CD4-positive, alpha-beta memory T cell (primary cell): Measurements from ENCODE around the gene PRICKLE1. TPM values are rescaled to one million over a fixed set of nuclear protein-coding genes. Genes with fewer than 3 reads are reported as not detected.
A peak's percentile ranks its signal among the peaks of the same experiment; 100 is the strongest.

Experiments used
- CTCF ChIA-PET: fragments of 350-600 bp; sonication (Branson Sonifier 250); formaldehyde crosslinking; loops from one replicate; lab custom pipeline; 2021; ENCODE audit warnings: inconsistent platforms; ENCODE audit not compliant: partially characterized antibody; lab: Charles Lee
- POLR2A ChIA-PET: fragments of 350-600 bp; sonication (Branson Sonifier 250); formaldehyde crosslinking; loops from one replicate; lab custom pipeline; 2021; ENCODE audit not compliant: partially characterized antibody; lab: Charles Lee
- DNase-seq, 5 donors: peaks; one replicate each; pipeline versions ENCODE4 v3.0.0 to v3.0.0-alpha.2; 2020 to 2022; ENCODE audit warnings: mixed read lengths in 1 of 5
- H3K27ac ChIP-seq: one replicate; pipeline ENCODE4 v1.7.0; 2013; ENCODE audit warnings: low read depth, low read length
- H3K27me3 ChIP-seq: 2 replicates; pipeline ENCODE4 v1.7.0; 2013; ENCODE audit warnings: mild to moderate bottlenecking, low read length, moderate library complexity; ENCODE audit not compliant: insufficient read depth
- H3K36me3 ChIP-seq: 2 replicates; pipeline ENCODE4 v1.7.0; 2013; ENCODE audit warnings: mild to moderate bottlenecking, low read length, moderate library complexity; ENCODE audit not compliant: insufficient read depth
- H3K4me1 ChIP-seq: 2 replicates; pipeline ENCODE4 v1.7.0; 2013; ENCODE audit warnings: mild to moderate bottlenecking, low read length, moderate library complexity; ENCODE audit not compliant: insufficient read depth
- H3K4me3 ChIP-seq, 2 donors: one replicate each; pipeline ENCODE4 v1.7.0; 2013; ENCODE audit warnings: low read length in 2 of 2, mild to moderate bottlenecking in 1 of 2
- H3K9me3 ChIP-seq, 2 donors: one replicate each; pipeline ENCODE4 v1.7.0; 2013; ENCODE audit warnings: low read length in 2 of 2, control low read depth in 1 of 2; ENCODE audit not compliant: control insufficient read depth in 1 of 2
- H3K27ac Mint-ChIP-seq, 7 donors: one replicate each; pipeline ENCODE4 v1.8.0; 2020 to 2021; ENCODE audit warnings: mixed read lengths in 7 of 7, mild to moderate bottlenecking in 6 of 7, inconsistent platforms in 3 of 7, moderate library complexity in 3 of 7
- H3K27me3 Mint-ChIP-seq, 2 donors: one replicate each; pipeline ENCODE4 v1.8.0; 2020 to 2021; ENCODE audit warnings: mixed read lengths in 2 of 2
- H3K36me3 Mint-ChIP-seq, 2 donors: one replicate each; pipeline ENCODE4 v1.8.0; 2020 to 2021; ENCODE audit warnings: mixed read lengths in 2 of 2, inconsistent platforms in 1 of 2, mild to moderate bottlenecking in 1 of 2
- H3K4me1 Mint-ChIP-seq, 4 donors: one replicate each; pipeline ENCODE4 v1.8.0; 2020 to 2021; ENCODE audit warnings: mixed read lengths in 4 of 4, mild to moderate bottlenecking in 1 of 4
- H3K4me3 Mint-ChIP-seq, 8 donors: one replicate each; pipeline ENCODE4 v1.8.0; 2020 to 2021; ENCODE audit warnings: mixed read lengths in 8 of 8, mild to moderate bottlenecking in 7 of 8, moderate library complexity in 6 of 8, inconsistent platforms in 3 of 8
- H3K9me3 Mint-ChIP-seq, 8 donors: one replicate each; pipeline ENCODE4 v1.8.0; 2020 to 2021; ENCODE audit warnings: mixed read lengths in 8 of 8, mild to moderate bottlenecking in 5 of 8, inconsistent platforms in 3 of 8, moderate library complexity in 1 of 8
- intact Hi-C: fragments of 100-400 bp; cut with micrococcal nuclease; formaldehyde crosslinking; loops from one replicate; pipeline ENCODE4 v1.15.1; 2023
- polyA plus RNA-seq, 2 donors: library from polyadenylated mRNA; unstranded; fragments of 300-500 nt; fragmentation: Illumina TruSeq; gene quantifications; one replicate each; pipeline ENCODE4 v1.2.3, GENCODE V29; 2021
- total RNA-seq, 2 experiments: library from RNA; stranded (reverse); gene quantifications; one replicate each; pipeline ENCODE4 v1.2.3, GENCODE V29; 2021

Gene PRICKLE1
- total and polyA plus RNA-seq, 4 experiments from 2014 or later = not detected

GRCh38 chr12:42473561-42473960 is 116.0 kb downstream of the PRICKLE1 start:
- Histone ChIP-seq H3K4me3 (no peak overlapping the region), H3K4me1 (peaks cover 9% of the 10 kb centered on the region), H3K9me3 (no peaks in the 10 kb centered on the region), H3K27me3 (peaks cover 6% of the 10 kb centered on the region), H3K27ac (no peak overlapping the region), H3K36me3 (no peaks in the 10 kb centered on the region)
- Mint-ChIP-seq H3K27me3 (peaks cover 29 to 41% of the 10 kb centered on the region in 2 donors), H3K4me3 (no peak overlapping the region), H3K4me1 (peaks cover 4 to 10% (median 8%) of the 10 kb centered on the region in 4 donors), H3K36me3 (no peaks in the 10 kb centered on the region), H3K9me3 (peaks cover 0 to 2% (median 0%) of the 10 kb centered on the region in 8 donors), H3K27ac (no peak overlapping the region)
- DNase-seq = no peak
- intact Hi-C loops = no loop called here
- POLR2A ChIA-PET = no interaction called here
- CTCF ChIA-PET = no interaction called here

GRCh38 chr12:42473130-42473529 is 116.4 kb downstream of the PRICKLE1 start:
- H3K4me3 Mint-ChIP-seq = no peak overlapping the region
- CTCF ChIA-PET = no interaction called here
- H3K9me3 Mint-ChIP-seq = peaks cover 0 to 2% (median 0%) of the 10 kb centered on the region in 8 donors
- H3K27me3 Mint-ChIP-seq = peaks cover 30 to 40% of the 10 kb centered on the region in 2 donors
- no peaks in the 10 kb centered on the region for H3K9me3 ChIP-seq
- peaks cover 6% of the 10 kb centered on the region for H3K27me3 ChIP-seq
- no peak overlapping the region for H3K27ac ChIP-seq
- no peaks in the 10 kb centered on the region for H3K36me3 ChIP-seq
- H3K36me3 Mint-ChIP-seq = no peaks in the 10 kb centered on the region
- POLR2A ChIA-PET = no interaction called here
- no peak overlapping the region for H3K4me3 ChIP-seq
- no peak for DNase-seq
- peaks cover 4 to 14% (median 12%) of the 10 kb centered on the region in 4 donors for H3K4me1 Mint-ChIP-seq
- H3K4me1 ChIP-seq = peaks cover 9% of the 10 kb centered on the region
- H3K27ac Mint-ChIP-seq = no peak overlapping the region
- intact Hi-C loops = no loop called here

GRCh38 chr12:42472376-42472775 is 117.2 kb downstream of the PRICKLE1 start:
- Mint-ChIP-seq H3K4me3 (no peak overlapping the region), H3K27ac (no peak overlapping the region), H3K27me3 (peaks cover 27 to 37% of the 10 kb centered on the region in 2 donors), H3K4me1 (peaks cover 4 to 14% (median 12%) of the 10 kb centered on the region in 4 donors), H3K36me3 (no peaks in the 10 kb centered on the region), H3K9me3 (peaks cover 0 to 2% (median 0%) of the 10 kb centered on the region in 8 donors)
- ChIA-PET CTCF (no interaction called here), POLR2A (no interaction called here)
- no peaks in the 10 kb centered on the region for H3K36me3 ChIP-seq
- H3K27me3 ChIP-seq = peaks cover 6% of the 10 kb centered on the region
- no peaks in the 10 kb centered on the region for H3K9me3 ChIP-seq
- intact Hi-C loops = no loop called here
- no peak for DNase-seq
- H3K4me1 ChIP-seq = peaks cover 9% of the 10 kb centered on the region
- no peak overlapping the region for H3K4me3 ChIP-seq
- no peak overlapping the region for H3K27ac ChIP-seq

- H3K27ac ChIP-seq = no peak overlapping the region
- peaks cover 3% of the 10 kb centered on the region for H3K27me3 ChIP-seq
- H3K27me3 Mint-ChIP-seq = peaks cover 38 to 41% of the 10 kb centered on the region in 2 donors
- H3K9me3 Mint-ChIP-seq = peaks cover 0 to 10% (median 0%) of the 10 kb centered on the region in 8 donors
- CTCF ChIA-PET = interaction anchor here (1.6 kb wide), 1 partner anchor 13 kb away, joined by 5 read pairs; no protein-coding TSS in a partner anchor
- H3K9me3 ChIP-seq = no peaks in the 10 kb centered on the region
- no peaks in the 10 kb centered on the region for H3K36me3 ChIP-seq
- intact Hi-C loops = no loop called here
- DNase-seq = no peak
- H3K4me1 Mint-ChIP-seq = peaks cover 4 to 14% (median 12%) of the 10 kb centered on the region in 4 donors
- H3K4me3 Mint-ChIP-seq = peak overlapping the region in 7 of 8 donors; percentile 14 to 58 (median 19)
- no peak overlapping the region for H3K4me3 ChIP-seq
- H3K36me3 Mint-ChIP-seq = no peaks in the 10 kb centered on the region
- H3K4me1 ChIP-seq = peaks cover 9% of the 10 kb centered on the region
- POLR2A ChIA-PET = no interaction called here
- no peak overlapping the region for H3K27ac Mint-ChIP-seq
Measured at GRCh38 chr12:42469355-42470175, 120.0 kb downstream of the PRICKLE1 start.

- Mint-ChIP-seq H3K4me1 (peaks cover 4 to 14% (median 12%) of the 10 kb centered on the region in 4 donors), H3K27ac (no peak overlapping the region), H3K9me3 (peaks cover 0 to 10% (median 0%) of the 10 kb centered on the region in 8 donors), H3K27me3 (peaks cover 40 to 41% of the 10 kb centered on the region in 2 donors), H3K36me3 (no peaks in the 10 kb centered on the region), H3K4me3 (peak overlapping the region in 1 of 8 donors; percentile 52)
- Histone ChIP-seq H3K9me3 (no peaks in the 10 kb centered on the region), H3K4me1 (peaks cover 9% of the 10 kb centered on the region), H3K27ac (no peak overlapping the region), H3K36me3 (no peaks in the 10 kb centered on the region), H3K4me3 (no peak overlapping the region), H3K27me3 (peaks cover 3% of the 10 kb centered on the region)
- intact Hi-C loops = no loop called here
- ChIA-PET POLR2A (no interaction called here), CTCF (no interaction called here)
- no peak for DNase-seq
Measured at GRCh38 chr12:42468921-42469320, 120.6 kb downstream of the PRICKLE1 start.

DNA sequence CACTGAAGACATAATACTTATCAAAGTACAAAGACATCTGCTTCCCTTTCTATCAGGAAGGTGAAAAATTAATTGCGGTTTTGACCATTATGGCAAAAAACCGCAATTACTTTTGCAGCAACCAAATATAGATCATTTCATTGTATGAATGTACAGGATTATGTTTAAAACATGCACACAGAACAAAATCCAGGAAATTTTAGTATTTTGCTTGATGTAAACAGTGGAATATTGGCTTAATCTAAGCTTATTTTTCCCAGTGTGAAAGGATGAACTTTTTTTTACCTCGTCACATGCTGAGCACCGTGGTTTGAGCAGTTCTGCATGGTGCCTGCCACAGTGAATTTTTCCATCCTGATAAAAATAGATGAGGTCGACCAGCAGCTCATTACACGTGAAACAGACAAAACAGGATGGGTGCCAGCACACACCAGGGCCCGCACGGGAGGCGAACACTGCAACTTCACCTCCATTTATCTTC is 121.2 kb downstream of the PRICKLE1 start:
- Histone ChIP-seq H3K9me3 (no peaks in the 10 kb centered on the region), H3K4me1 (peaks cover 9% of the 10 kb centered on the region), H3K4me3 (no peak overlapping the region), H3K27ac (no peak overlapping the region), H3K36me3 (no peaks in the 10 kb centered on the region), H3K27me3 (peaks cover 3% of the 10 kb centered on the region)
- Mint-ChIP-seq H3K36me3 (no peaks in the 10 kb centered on the region), H3K27ac (no peak overlapping the region), H3K4me3 (no peak overlapping the region), H3K27me3 (peaks cover 37 to 41% of the 10 kb centered on the region in 2 donors), H3K9me3 (peaks cover 0 to 10% (median 0%) of the 10 kb centered on the region in 8 donors), H3K4me1 (peaks cover 4 to 14% (median 12%) of the 10 kb centered on the region in 4 donors)
- POLR2A ChIA-PET = no interaction called here
- no peak for DNase-seq
- CTCF ChIA-PET = no interaction called here
- intact Hi-C loops = no loop called here

DNA sequence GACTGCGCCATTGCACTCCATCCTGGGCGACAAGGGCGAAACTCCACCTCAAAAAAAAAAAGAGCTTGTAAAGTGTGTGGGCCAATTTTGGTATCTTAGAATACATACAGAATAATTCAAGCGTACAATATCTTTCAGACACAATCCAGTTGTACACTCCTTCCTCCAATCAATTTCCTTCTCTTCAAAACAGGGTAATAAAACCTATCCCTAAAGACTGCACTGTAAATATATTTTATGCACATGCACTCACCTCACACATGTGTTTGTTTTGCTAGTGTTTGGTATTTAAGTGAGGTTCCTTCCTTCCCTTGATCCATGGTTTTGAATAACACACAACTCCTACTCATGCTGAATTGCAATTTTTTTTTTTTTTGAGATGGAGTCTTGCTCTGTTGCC is 125.9 kb downstream of the PRICKLE1 start:
- no peak overlapping the region for H3K27ac ChIP-seq
- H3K4me1 ChIP-seq = no peaks in the 10 kb centered on the region
- H3K9me3 ChIP-seq = no peaks in the 10 kb centered on the region
- no peaks in the 10 kb centered on the region for H3K36me3 ChIP-seq
- Mint-ChIP-seq H3K36me3 (no peaks in the 10 kb centered on the region), H3K27ac (no peak overlapping the region), H3K4me3 (no peak overlapping the region), H3K9me3 (peaks cover 0 to 8% (median 0%) of the 10 kb centered on the region in 8 donors), H3K4me1 (peaks cover 0 to 4% (median 4%) of the 10 kb centered on the region in 4 donors), H3K27me3 (peaks cover 14 to 23% of the 10 kb centered on the region in 2 donors)
- no peaks in the 10 kb centered on the region for H3K27me3 ChIP-seq
- H3K4me3 ChIP-seq = no peak overlapping the region
- DNase-seq = no peak
- intact Hi-C loops = no loop called here
- POLR2A ChIA-PET = no interaction called here
- CTCF ChIA-PET = no interaction called here
